HG03342 (cell line): ENCODE data around the gene SLC17A9.

Experiments used
- ATAC-seq: cut with Tn5 transposase; IDR thresholded peaks from one replicate; pipeline ENCODE4 v1.9.1; 2021; ENCODE audit warnings: mild to moderate bottlenecking, moderate library complexity; ENCODE audit not compliant: unreplicated experiment

SLC17A9 gene

DNA sequence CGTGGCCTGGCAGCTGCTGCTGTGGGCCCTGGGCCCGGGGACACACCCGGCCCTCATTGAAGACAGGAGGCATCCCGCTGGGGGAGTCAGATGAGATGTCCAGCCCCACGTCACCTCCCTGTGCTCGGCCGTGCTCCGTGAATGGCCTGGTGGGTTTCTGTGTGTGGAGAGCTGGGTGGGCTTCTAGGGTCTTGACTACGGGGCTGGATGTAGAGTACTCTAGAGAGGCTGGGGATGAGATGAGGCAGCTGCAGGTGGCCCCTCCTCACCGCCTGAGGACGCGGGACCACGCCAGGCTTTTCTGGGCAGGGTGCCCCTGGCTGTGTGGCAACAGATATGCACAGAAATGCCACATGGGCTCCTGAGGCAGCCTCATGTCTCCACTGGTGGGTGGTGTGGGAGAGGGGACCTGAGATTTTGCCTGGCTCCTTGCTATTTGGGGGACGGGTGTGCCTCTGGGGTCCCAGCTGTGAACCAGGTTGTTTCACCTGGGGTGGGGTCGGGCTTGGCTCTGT is 62.7 kb downstream of the SLC17A9 start:
- ATAC-seq = no peak

DNA sequence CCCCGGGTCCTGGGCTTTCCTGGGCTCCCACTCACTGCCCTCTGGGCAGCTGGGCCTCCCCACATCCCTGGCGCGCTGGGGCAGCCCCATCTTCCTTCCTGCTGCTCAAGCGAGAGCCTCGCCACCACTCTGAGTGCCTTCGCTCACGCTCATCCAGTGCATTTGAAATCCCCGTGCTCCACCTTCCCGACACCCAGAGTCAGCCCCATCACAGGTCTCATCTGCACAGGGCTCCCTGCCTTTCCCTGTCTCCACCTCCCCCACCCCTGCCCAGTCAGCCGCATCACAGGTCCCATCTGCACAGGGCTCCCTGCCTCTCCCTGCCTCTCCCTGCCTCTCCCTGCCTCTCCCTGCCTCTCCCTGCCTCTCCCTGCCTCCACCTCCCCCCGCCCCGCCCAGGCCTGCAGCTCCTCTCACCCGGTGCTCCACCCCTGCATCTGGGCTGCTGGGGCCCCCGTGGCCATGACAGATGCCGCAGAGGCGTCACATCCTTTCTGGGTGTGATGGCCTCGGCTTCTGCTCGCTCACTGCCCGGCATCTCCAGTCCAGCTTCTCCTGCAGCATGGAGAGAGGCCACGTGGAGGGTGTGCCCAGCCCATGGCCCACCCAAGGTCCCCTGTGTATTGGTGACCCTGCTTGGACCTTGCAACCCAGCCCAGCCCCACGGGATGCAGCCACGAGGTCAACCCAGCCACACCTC is 63.3 kb downstream of the SLC17A9 start:
- no peak for ATAC-seq

DNA sequence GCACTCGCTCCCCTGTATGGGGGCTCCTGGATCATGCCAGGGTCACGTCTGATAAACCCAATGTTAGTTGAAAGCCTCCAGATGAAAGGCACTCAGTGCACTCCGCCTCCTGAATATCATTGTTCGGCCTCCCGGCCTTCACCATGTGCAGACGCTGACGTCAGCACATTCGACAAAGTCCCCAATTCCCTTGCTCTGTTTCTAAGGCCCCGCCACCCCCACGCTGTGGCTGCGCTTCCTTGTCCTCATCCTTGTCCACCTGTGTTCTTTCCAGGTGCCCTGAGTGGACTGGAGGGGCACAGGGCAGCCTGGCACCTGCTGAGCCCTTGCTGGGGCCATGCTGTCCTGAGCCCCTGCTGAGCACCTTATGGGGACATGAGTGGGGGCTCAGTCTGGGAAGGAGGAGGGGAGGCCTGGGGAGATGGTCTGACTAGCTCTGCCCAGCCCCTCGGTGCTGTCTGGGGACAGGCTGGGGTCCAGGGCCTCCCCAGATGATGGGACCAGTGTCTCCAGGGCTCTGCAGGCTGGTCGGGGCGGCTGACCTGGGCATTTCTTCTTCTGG is 64.1 kb downstream of the SLC17A9 start:
- no peak for ATAC-seq

GRCh38 chr20:63017076-63017825 is 64.7 kb downstream of the SLC17A9 start:
- ATAC-seq = no peak

GRCh38 chr20:63017826-63018411 is 65.4 kb downstream of the SLC17A9 start:
- no peak for ATAC-seq
